Hepatocyte (in vitro differentiated cells): ENCODE data around the gene RAB4A.

Experiments
- EZH2 ChIP-seq: fragments of 200-600 bp; sonication (generic); IDR thresholded peaks from 2 replicates; pipeline ENCODE4 v1.6.1; 2016; ENCODE audit warnings: antibody characterized with exemption, mild to moderate bottlenecking, borderline replicate concordance
- EZH2phosphoT487 ChIP-seq: fragments of 200-600 bp; sonication (generic); IDR thresholded peaks from one replicate; pipeline ENCODE4 v1.6.1; 2018; ENCODE audit warnings: antibody characterized with exemption, mild to moderate bottlenecking, low read depth, moderate library complexity; ENCODE audit not compliant: unreplicated experiment, severe bottlenecking
- TF ChIP-seq, protein P1 (sequence below): fragments of 200-600 bp; sonication (generic); IDR thresholded peaks from 2 replicates; pipeline ENCODE4 v1.5.1; 2016; ENCODE audit warnings: antibody characterized with exemption, mild to moderate bottlenecking; ENCODE audit not compliant: poor library complexity

DNA sequence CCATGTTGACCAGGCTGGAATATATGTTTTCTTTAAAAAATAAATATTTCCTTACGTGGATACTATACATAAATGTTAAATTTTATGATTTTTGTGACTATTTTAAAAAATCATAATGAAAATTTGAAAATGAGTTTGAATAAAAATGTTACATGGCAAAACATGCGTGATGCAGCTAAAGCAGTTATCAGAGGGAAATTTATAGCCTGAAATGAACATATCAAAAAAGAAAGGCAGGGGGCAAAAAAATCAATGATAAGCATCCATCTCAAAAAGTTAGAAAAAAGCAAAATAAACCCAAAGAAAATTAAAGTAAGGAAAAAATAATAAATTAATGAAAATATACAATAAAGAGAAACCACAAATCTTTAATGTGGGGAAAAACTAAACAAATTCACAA, 63.4 kb downstream of the RAB4A start:
- TF ChIP-seq, protein P1, sequence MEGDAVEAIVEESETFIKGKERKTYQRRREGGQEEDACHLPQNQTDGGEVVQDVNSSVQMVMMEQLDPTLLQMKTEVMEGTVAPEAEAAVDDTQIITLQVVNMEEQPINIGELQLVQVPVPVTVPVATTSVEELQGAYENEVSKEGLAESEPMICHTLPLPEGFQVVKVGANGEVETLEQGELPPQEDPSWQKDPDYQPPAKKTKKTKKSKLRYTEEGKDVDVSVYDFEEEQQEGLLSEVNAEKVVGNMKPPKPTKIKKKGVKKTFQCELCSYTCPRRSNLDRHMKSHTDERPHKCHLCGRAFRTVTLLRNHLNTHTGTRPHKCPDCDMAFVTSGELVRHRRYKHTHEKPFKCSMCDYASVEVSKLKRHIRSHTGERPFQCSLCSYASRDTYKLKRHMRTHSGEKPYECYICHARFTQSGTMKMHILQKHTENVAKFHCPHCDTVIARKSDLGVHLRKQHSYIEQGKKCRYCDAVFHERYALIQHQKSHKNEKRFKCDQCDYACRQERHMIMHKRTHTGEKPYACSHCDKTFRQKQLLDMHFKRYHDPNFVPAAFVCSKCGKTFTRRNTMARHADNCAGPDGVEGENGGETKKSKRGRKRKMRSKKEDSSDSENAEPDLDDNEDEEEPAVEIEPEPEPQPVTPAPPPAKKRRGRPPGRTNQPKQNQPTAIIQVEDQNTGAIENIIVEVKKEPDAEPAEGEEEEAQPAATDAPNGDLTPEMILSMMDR = no peak
- no peak for TF ChIP-seq EZH2phosphoT487
- TF ChIP-seq EZH2 = no peak
